IPS-15b (cell line): ENCODE measurements around the gene YWHAB.
A peak's percentile ranks its signal among the peaks of the same experiment; 100 is the strongest.

ENCODE experiments used
- H3K27me3 ChIP-seq: one replicate; pipeline ENCODE4 v1.6.1; 2013; ENCODE audit warnings: low read length; ENCODE audit not compliant: control insufficient read depth, insufficient read depth
- H3K36me3 ChIP-seq: one replicate; pipeline ENCODE4 v1.6.1; 2013; ENCODE audit warnings: low read length; ENCODE audit not compliant: control insufficient read depth, insufficient read depth
- H3K4me1 ChIP-seq: one replicate; pipeline ENCODE4 v1.6.1; 2013; ENCODE audit warnings: mild to moderate bottlenecking, low read length; ENCODE audit not compliant: control insufficient read depth, insufficient read depth
- H3K4me3 ChIP-seq: one replicate; pipeline ENCODE4 v1.5.1; 2013; ENCODE audit warnings: low read depth, low read length
- H3K9ac ChIP-seq: one replicate; pipeline ENCODE4 v1.6.1; 2013; ENCODE audit warnings: low read depth, mild to moderate bottlenecking, low read length
- H3K9me3 ChIP-seq: one replicate; pipeline ENCODE4 v1.6.1; 2013; ENCODE audit warnings: mild to moderate bottlenecking, low read length; ENCODE audit not compliant: control insufficient read depth, insufficient read depth

YWHAB gene

GRCh38 chr20:44900231-44900854, 14.8 kb downstream of the YWHAB start:
- H3K9me3 ChIP-seq, result no peaks in the 10 kb centered on the region
- H3K4me1 ChIP-seq, result no peaks in the 10 kb centered on the region
- no peak overlapping the region for H3K9ac ChIP-seq
- H3K4me3 ChIP-seq, result no peak overlapping the region
- H3K27me3 ChIP-seq, result no peaks in the 10 kb centered on the region
- peaks cover 16% of the 10 kb centered on the region for H3K36me3 ChIP-seq

GRCh38 chr20:44901974-44902373, 16.5 kb downstream of the YWHAB start:
- Histone ChIP-seq H3K27me3 (no peaks in the 10 kb centered on the region), H3K4me3 (no peak overlapping the region), H3K4me1 (no peaks in the 10 kb centered on the region), H3K36me3 (peaks cover 19% of the 10 kb centered on the region), H3K9ac (no peak overlapping the region), H3K9me3 (no peaks in the 10 kb centered on the region)

GRCh38 chr20:44904377-44904776, 18.9 kb downstream of the YWHAB start:
- peaks cover 19% of the 10 kb centered on the region for H3K36me3 ChIP-seq

GRCh38 chr20:44908987-44909871, 23.7 kb downstream of the YWHAB start:
- Histone ChIP-seq H3K27me3 (no peaks in the 10 kb centered on the region), H3K9ac (no peak overlapping the region), H3K4me3 (peak overlapping the region; percentile 36), H3K4me1 (peaks cover 12% of the 10 kb centered on the region), H3K9me3 (no peaks in the 10 kb centered on the region), H3K36me3 (peaks cover 10% of the 10 kb centered on the region)

More at GRCh38 chr20:44904377-44904776, 18.9 kb downstream of the YWHAB start:
- H3K9me3 ChIP-seq, result no peaks in the 10 kb centered on the region
- no peak overlapping the region for H3K9ac ChIP-seq
- no peak overlapping the region for H3K4me3 ChIP-seq
- no peaks in the 10 kb centered on the region for H3K27me3 ChIP-seq
- H3K4me1 ChIP-seq, result peaks cover 5% of the 10 kb centered on the region

GRCh38 chr20:44909872-44910689, 24.6 kb downstream of the YWHAB start, which contains the start of gene PABPC1L:
PABPC1L (plus strand) TSS chr20:44910060; CDS start chr20:44910144, 84 bp downstream.
- no peaks in the 10 kb centered on the region for H3K27me3 ChIP-seq
- H3K4me1 ChIP-seq, result peaks cover 12% of the 10 kb centered on the region
- peaks cover 7% of the 10 kb centered on the region for H3K36me3 ChIP-seq
- peak within 1 kb of the TSS; percentile 75 for H3K4me3 ChIP-seq
- no peaks in the 10 kb centered on the region for H3K9me3 ChIP-seq
- H3K9ac ChIP-seq, result peak within 1 kb of the TSS; percentile 77

GRCh38 chr20:44910690-44911262, 25.3 kb downstream of the YWHAB start:
- Histone ChIP-seq H3K9me3 (no peaks in the 10 kb centered on the region), H3K27me3 (no peaks in the 10 kb centered on the region), H3K36me3 (peaks cover 7% of the 10 kb centered on the region), H3K9ac (peak overlapping the region; percentile 77), H3K4me3 (peak overlapping the region; percentile 75), H3K4me1 (peaks cover 12% of the 10 kb centered on the region)

GRCh38 chr20:44911264-44911921, 25.9 kb downstream of the YWHAB start:
- Histone ChIP-seq H3K9ac (no peak overlapping the region), H3K36me3 (peaks cover 7% of the 10 kb centered on the region), H3K4me3 (no peak overlapping the region), H3K4me1 (peaks cover 12% of the 10 kb centered on the region), H3K9me3 (no peaks in the 10 kb centered on the region), H3K27me3 (no peaks in the 10 kb centered on the region)

GRCh38 chr20:44912189-44912588, 26.7 kb downstream of the YWHAB start:
- H3K4me1 ChIP-seq, result peaks cover 12% of the 10 kb centered on the region
- H3K4me3 ChIP-seq, result no peak overlapping the region
- H3K9ac ChIP-seq, result no peak overlapping the region
- H3K27me3 ChIP-seq, result no peaks in the 10 kb centered on the region
- no peaks in the 10 kb centered on the region for H3K9me3 ChIP-seq
- peaks cover 4% of the 10 kb centered on the region for H3K36me3 ChIP-seq

GRCh38 chr20:44914924-44915323, 29.4 kb downstream of the YWHAB start:
- no peak overlapping the region for H3K9ac ChIP-seq
- no peaks in the 10 kb centered on the region for H3K27me3 ChIP-seq
- H3K36me3 ChIP-seq, result peaks cover 8% of the 10 kb centered on the region
- H3K4me1 ChIP-seq, result peaks cover 6% of the 10 kb centered on the region
- H3K4me3 ChIP-seq, result no peak overlapping the region
- no peaks in the 10 kb centered on the region for H3K9me3 ChIP-seq

GRCh38 chr20:44916586-44916985, 31.1 kb downstream of the YWHAB start:
- H3K36me3 ChIP-seq, result peaks cover 12% of the 10 kb centered on the region

GRCh38 chr20:44917399-44917798, 31.9 kb downstream of the YWHAB start:
- H3K36me3 ChIP-seq, result peaks cover 12% of the 10 kb centered on the region
- no peaks in the 10 kb centered on the region for H3K9me3 ChIP-seq
- H3K27me3 ChIP-seq, result no peaks in the 10 kb centered on the region
- H3K4me3 ChIP-seq, result no peak overlapping the region
- H3K4me1 ChIP-seq, result no peaks in the 10 kb centered on the region
- no peak overlapping the region for H3K9ac ChIP-seq

More at GRCh38 chr20:44916586-44916985, 31.1 kb downstream of the YWHAB start:
- H3K9me3 ChIP-seq, result no peaks in the 10 kb centered on the region
- no peaks in the 10 kb centered on the region for H3K27me3 ChIP-seq
- H3K9ac ChIP-seq, result no peak overlapping the region
- no peak overlapping the region for H3K4me3 ChIP-seq
- peaks cover 5% of the 10 kb centered on the region for H3K4me1 ChIP-seq
